Common myeloid progenitor, CD34-positive (primary cell): ENCODE measurements around the gene CEP68.
A peak's percentile ranks its signal among the peaks of the same experiment; 100 is the strongest.

Experiments
- CTCF ChIA-PET: fragments of 350-600 bp; sonication (Branson Sonifier 250); formaldehyde crosslinking; loops from one replicate; lab custom pipeline; 2021; ENCODE audit warnings: antibody characterized with exemption; lab: Charles Lee
- POLR2A ChIA-PET: fragments of 350-600 bp; sonication (Branson Sonifier 250); formaldehyde crosslinking; loops from one replicate; lab custom pipeline; 2021; ENCODE audit warnings: antibody characterized with exemption; lab: Charles Lee
- DNase-seq, 3 donors: peaks; one replicate each; pipeline versions ENCODE4 v3.0.0 to v3.0.0-alpha.2; 2013
- H3K27ac ChIP-seq, 2 experiments: 1 replicate in 1 of 2; 2 replicates in 1 of 2; pipeline ENCODE4 v1.7.0; 2013; ENCODE audit warnings: inconsistent platforms in 2 of 2, low read length in 2 of 2, mild to moderate bottlenecking in 2 of 2, low read depth in 1 of 2, moderate library complexity in 1 of 2; ENCODE audit not compliant: severe bottlenecking in 2 of 2, insufficient read depth in 1 of 2, poor library complexity in 1 of 2
- H3K27me3 ChIP-seq, 5 experiments: replicated peaks in 2 of 5; 1 replicate in 3 of 5; 2 replicates in 2 of 5; pipeline versions ENCODE4 v1.6.1 to v1.7.0; 2013; ENCODE audit warnings: low read length in 4 of 5, mild to moderate bottlenecking in 2 of 5, moderate library complexity in 2 of 5, inconsistent platforms in 1 of 5; ENCODE audit not compliant: insufficient read depth in 5 of 5, control insufficient read depth in 4 of 5
- H3K36me3 ChIP-seq, 4 experiments: 1 replicate in 2 of 4; 2 replicates in 2 of 4; pipeline versions ENCODE4 v1.6.1 to v1.7.0; 2013; ENCODE audit warnings: low read length in 3 of 4, control low read depth in 1 of 4, mild to moderate bottlenecking in 1 of 4; ENCODE audit not compliant: control insufficient read depth in 4 of 4, insufficient read depth in 4 of 4
- H3K4me1 ChIP-seq, 4 experiments: 1 replicate in 3 of 4; 2 replicates in 1 of 4; pipeline versions ENCODE4 v1.6.1 to v1.7.1; 2013; ENCODE audit warnings: low read length in 3 of 4, mild to moderate bottlenecking in 3 of 4, control low read depth in 1 of 4, inconsistent platforms in 1 of 4, moderate library complexity in 1 of 4; ENCODE audit not compliant: control insufficient read depth in 4 of 4, insufficient read depth in 4 of 4; ENCODE audit errors: control extremely low read depth in 1 of 4
- H3K4me3 ChIP-seq, 7 experiments: 1 replicate in 4 of 7; 2 replicates in 3 of 7; pipeline versions ENCODE4 v1.5.1 to v1.7.0; 2013; ENCODE audit warnings: mild to moderate bottlenecking in 7 of 7, low read length in 6 of 7, moderate library complexity in 6 of 7, inconsistent platforms in 2 of 7, low read depth in 2 of 7, control low read depth in 1 of 7; ENCODE audit not compliant: insufficient read depth in 4 of 7, control insufficient read depth in 1 of 7; ENCODE audit errors: extremely low read depth in 1 of 7
- H3K9me3 ChIP-seq, 5 experiments: 1 replicate in 4 of 5; 2 replicates in 1 of 5; pipeline versions ENCODE4 v1.6.1 to v1.7.1; 2013; ENCODE audit warnings: low read length in 4 of 5, mild to moderate bottlenecking in 2 of 5, inconsistent platforms in 1 of 5, low read depth in 1 of 5, moderate library complexity in 1 of 5; ENCODE audit not compliant: control insufficient read depth in 4 of 5, insufficient read depth in 2 of 5; ENCODE audit errors: control extremely low read depth in 1 of 5
- WGBS: methylation state at CpG from one replicate; pipeline ENCODE4 v1.1.5; 2013; ENCODE audit not compliant: insufficient coverage; 5-methylcytosine and 5-hydroxymethylcytosine counted together

CEP68 gene

DNA sequence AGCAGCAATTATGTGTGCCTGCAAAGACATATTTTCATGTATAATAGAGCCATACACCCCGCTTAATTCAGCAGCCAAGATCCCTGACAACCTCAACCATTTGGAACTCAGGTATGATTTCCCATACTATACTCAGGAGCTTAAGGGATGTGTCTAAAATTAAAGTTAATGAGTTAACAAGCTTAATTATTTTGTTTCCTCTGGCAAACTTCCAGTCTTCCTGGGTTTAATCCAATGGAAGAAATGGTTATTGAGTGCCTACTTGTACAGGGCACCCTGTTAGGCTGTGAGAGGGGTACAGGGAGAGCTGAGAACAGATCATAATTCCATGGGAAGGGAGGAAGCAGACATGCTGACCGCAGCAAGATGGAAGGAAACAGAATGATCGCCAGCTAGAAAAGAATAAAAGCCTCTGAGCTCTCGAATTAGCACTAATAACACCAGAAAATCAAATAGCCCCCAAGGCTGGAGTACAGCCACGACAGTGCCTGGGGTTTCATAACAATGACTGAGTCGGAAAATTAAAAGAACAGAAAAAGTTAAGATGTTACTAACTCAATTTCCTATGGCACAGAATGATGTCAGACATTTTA is 20.8 kb upstream of the CEP68 start:
- H3K36me3 ChIP-seq, result peaks cover 2 to 20% (median 12%) of the 10 kb centered on the region in 4 experiments
- no peak overlapping the region for H3K27ac ChIP-seq
- DNase-seq, result no peak
- no peaks in the 10 kb centered on the region for H3K9me3 ChIP-seq
- H3K4me1 ChIP-seq, result peaks cover 9 to 28% (median 18%) of the 10 kb centered on the region in 4 experiments
- ChIA-PET POLR2A (no interaction called here), CTCF (interaction anchor here (0.7 to 7.4 kb wide), 7 partner anchors 11 to 126 kb away, joined by 3 to 76 read pairs (median 4); no protein-coding TSS in a partner anchor)
- H3K4me3 ChIP-seq, result no peak overlapping the region
- no peaks in the 10 kb centered on the region for H3K27me3 ChIP-seq
- WGBS, result 100% methylated on average over 1 of the region's 6 CpGs

DNA sequence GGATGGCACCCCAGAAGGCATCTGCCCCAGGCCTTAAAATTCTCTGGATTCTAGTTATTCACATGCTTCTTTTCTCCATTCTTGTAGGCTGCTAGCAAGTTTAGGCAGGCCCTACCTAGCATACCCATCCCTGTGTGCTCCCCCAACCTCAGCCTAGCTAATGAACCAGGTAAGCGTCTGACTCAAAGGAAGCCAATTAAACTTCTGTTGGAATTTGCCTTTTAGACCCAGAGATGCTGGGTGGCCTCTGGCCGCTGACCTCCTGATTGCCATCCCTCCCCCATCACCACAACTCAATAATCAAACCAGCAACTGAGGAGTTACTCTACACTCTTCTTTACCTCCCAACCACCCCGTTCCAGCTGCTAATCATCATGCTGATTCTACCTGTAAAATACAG is 19.0 kb upstream of the CEP68 start:
- no peaks in the 10 kb centered on the region for H3K27me3 ChIP-seq
- DNase-seq, result no peak
- 100% methylated on average over 3 of the region's 3 CpGs for WGBS
- H3K4me3 ChIP-seq, result no peak overlapping the region
- H3K36me3 ChIP-seq, result peaks cover 2 to 24% (median 14%) of the 10 kb centered on the region in 4 experiments
- ChIA-PET POLR2A (no interaction called here), CTCF (interaction anchor here (0.6 to 2.4 kb wide), 3 partner anchors 121 to 450 kb away, joined by 3 to 8 read pairs (median 3); no protein-coding TSS in a partner anchor)
- H3K27ac ChIP-seq, result no peak overlapping the region
- peaks cover 0 to 13% (median 6%) of the 10 kb centered on the region in 4 experiments for H3K4me1 ChIP-seq
- H3K9me3 ChIP-seq, result no peaks in the 10 kb centered on the region

DNA sequence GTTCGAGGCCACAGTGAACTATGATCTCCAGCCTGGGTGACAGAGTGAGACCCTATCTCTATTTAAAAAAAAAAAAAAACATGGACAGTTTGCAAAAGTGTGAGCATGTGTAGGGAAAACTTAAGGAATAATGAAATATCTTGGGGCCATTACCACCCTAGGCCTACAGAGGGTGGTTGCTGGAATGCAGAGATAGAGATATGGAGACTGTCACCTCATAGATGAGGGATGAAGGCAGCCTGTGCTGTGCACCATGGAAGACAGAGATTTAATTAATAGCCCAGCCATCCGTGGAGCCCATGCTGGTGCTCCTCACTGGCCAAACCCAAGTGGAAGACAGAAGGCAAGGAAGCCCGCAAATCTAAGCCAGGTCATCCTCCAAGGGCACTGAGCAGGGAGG is 16.6 kb upstream of the CEP68 start:
- ChIA-PET CTCF (interaction anchor here (1.1 to 2.0 kb wide), 5 partner anchors 10 to 453 kb away, joined by 4 to 12 read pairs (median 5); no protein-coding TSS in a partner anchor), POLR2A (no interaction called here)
- Histone ChIP-seq H3K4me3 (no peak overlapping the region), H3K4me1 (peaks cover 0 to 8% (median 3%) of the 10 kb centered on the region in 4 experiments), H3K27ac (no peak overlapping the region), H3K9me3 (peaks cover 0 to 13% (median 7%) of the 10 kb centered on the region in 5 experiments), H3K27me3 (no peaks in the 10 kb centered on the region), H3K36me3 (peaks cover 0 to 33% (median 26%) of the 10 kb centered on the region in 4 experiments)
- WGBS, result 94% methylated on average over 2 of the region's 3 CpGs
- no peak for DNase-seq

DNA sequence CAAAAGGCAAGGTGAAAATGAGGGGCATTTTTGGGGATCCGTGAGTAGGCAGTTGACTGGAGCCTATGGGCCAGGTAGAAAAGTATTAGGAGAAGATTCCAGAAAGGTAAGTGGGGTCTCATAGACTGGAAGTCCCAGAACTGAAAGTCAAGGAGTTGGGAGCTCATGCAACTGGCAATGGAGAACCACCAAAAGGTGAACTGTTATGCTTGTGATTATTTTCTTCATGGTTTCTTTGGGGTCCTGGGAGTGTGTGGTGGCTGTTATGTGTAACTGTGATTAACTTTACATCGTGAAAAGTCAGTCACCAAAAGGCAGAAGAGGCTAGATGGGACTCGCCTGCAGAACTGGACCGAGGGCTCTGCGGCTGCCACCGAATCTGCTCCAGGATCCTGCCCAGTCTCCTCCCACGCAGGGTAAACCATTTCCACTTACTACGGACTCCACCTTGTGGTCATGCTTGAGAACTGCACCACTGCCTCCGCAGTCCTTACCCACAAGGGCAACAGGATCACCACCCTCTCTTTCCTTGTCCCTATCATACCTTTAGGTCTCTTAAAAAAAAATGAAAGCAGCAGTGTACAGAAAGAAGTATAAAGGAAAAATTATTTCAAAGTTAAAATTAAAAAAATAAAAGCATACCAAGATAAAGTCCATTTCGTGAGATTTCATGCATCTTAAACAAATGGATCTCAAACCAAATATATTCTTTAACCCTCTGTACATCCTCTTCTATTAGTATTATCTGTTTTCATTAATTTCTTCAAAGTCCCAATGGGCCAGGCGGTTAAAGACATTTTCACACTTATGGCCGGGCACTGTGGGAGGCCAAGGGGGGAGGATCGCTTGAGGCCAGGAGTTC is 15.6 kb upstream of the CEP68 start:
- ChIA-PET POLR2A (no interaction called here), CTCF (interaction anchor here (0.6 to 6.5 kb wide), 10 partner anchors 11 to 454 kb away, joined by 3 to 29 read pairs (median 5); partner anchors contain the start of gene CEP68)
- H3K27ac ChIP-seq, result no peak overlapping the region
- H3K9me3 ChIP-seq, result peaks cover 0 to 18% (median 7%) of the 10 kb centered on the region in 5 experiments
- 39% methylated on average over 12 of the region's 13 CpGs for WGBS
- peaks cover 0 to 40% (median 34%) of the 10 kb centered on the region in 4 experiments for H3K36me3 ChIP-seq
- peak overlapping the region in 1 of 7 experiments; percentile 38 for H3K4me3 ChIP-seq
- no peaks in the 10 kb centered on the region for H3K27me3 ChIP-seq
- peaks cover 0 to 8% (median 3%) of the 10 kb centered on the region in 4 experiments for H3K4me1 ChIP-seq
- peak; percentile 77 to 83 (median 80) for DNase-seq

DNA sequence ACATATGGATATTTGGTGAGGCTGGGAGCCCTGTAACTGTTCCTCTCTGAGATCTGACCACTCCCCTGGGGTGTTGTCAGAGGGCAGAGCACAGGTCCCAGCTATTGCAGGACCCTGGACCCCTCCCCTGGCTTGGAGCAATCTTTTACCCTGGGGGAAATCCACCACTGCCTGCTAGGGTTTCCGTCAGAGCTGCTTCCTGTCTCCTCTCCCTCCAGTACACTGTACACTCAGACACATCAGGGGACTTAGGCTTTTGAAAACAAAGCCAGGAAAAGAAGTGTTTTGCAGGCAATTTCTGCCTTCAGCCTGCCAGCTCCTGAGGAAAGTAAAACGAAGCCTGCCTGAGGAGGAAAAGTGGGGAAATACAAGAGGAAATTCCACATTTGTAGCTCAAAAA is 13.2 kb upstream of the CEP68 start:
- WGBS, result 60% methylated on average over 1 of the region's 2 CpGs
- H3K36me3 ChIP-seq, result peaks cover 0 to 50% (median 38%) of the 10 kb centered on the region in 4 experiments
- no peak overlapping the region for H3K27ac ChIP-seq
- DNase-seq, result no peak
- ChIA-PET POLR2A (interaction anchor here (0.9 kb wide), 1 partner anchor 132 kb away, joined by 3 read pairs; no protein-coding TSS in a partner anchor), CTCF (interaction anchor here (0.9 to 6.5 kb wide), 11 partner anchors 12 to 532 kb away, joined by 3 to 29 read pairs (median 5); partner anchors contain the start of gene CEP68)
- peaks cover 0 to 8% (median 3%) of the 10 kb centered on the region in 4 experiments for H3K4me1 ChIP-seq
- H3K4me3 ChIP-seq, result no peak overlapping the region
- H3K27me3 ChIP-seq, result no peaks in the 10 kb centered on the region
- H3K9me3 ChIP-seq, result peaks cover 0 to 21% (median 7%) of the 10 kb centered on the region in 5 experiments

DNA sequence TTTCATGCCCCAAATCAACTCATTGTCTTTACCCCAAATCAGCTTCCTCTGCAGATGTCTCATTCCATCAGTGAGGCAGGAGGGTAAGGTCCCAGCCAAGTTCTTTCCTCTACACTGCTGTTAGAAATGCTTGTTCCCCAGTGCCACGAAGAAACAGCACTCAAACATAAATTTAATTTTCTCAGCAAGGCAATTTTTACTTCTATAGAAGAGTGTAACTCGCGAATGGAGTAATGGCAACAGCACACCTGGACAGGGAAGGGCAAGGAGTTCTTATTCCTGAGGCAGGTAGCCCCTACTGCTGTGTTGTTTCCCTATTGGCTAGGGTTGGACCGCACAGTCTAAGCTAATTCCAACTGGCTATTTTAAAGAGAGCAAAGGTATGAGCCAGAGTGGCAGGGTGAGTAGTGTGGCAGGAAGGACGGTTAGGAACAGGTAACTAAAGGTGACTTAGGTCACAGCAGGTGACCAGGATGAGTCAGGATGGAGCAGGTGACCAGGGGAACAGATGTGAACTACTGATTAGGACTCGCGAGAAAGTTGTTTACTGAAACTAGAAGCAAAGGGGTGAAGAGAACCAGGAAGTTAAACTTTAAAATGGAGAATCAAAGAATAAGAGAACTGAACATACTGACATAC is 12.0 kb upstream of the CEP68 start:
- Histone ChIP-seq H3K4me1 (peaks cover 0 to 8% (median 3%) of the 10 kb centered on the region in 4 experiments), H3K4me3 (no peak overlapping the region), H3K27me3 (no peaks in the 10 kb centered on the region), H3K9me3 (peaks cover 0 to 24% (median 7%) of the 10 kb centered on the region in 5 experiments), H3K36me3 (peaks cover 0 to 48% (median 34%) of the 10 kb centered on the region in 4 experiments), H3K27ac (no peak overlapping the region)
- ChIA-PET CTCF (interaction anchor here (1.1 to 6.5 kb wide), 5 partner anchors 10 to 386 kb away, joined by 3 to 29 read pairs (median 4); partner anchors contain the start of gene CEP68), POLR2A (no interaction called here)
- peak in 1 of 3 donors; percentile 14 for DNase-seq
- WGBS, result 97% methylated on average over 5 of the region's 7 CpGs
